Renal cortical epithelial cell (primary cell): ENCODE data around the gene C5orf58. TPM values are rescaled to one million over a fixed set of nuclear protein-coding genes. Genes with fewer than 3 reads are reported as not detected.
A peak's percentile ranks its signal among the peaks of the same experiment; 100 is the strongest.

Experiments
- DNase-seq: peaks from one replicate; pipeline ENCODE4 v3.0.0-alpha.2; 2011; ENCODE audit warnings: low read depth
- total RNA-seq: library from RNA; depleted of rRNA; stranded (reverse); fragments of >200 nt; gene quantifications from 2 replicates; pipeline ENCODE4 v1.2.3, GENCODE V29; 2014

C5orf58 gene
- total RNA-seq, result not detected in 2 replicates

GRCh38 chr5:170232786-170233185 lies at the start of gene C5orf58:
Gene C5orf58 (plus strand): TSS chr5:170232985. CDS start chr5:170234977, 1,992 bp downstream.
- no peak for DNase-seq

DNA sequence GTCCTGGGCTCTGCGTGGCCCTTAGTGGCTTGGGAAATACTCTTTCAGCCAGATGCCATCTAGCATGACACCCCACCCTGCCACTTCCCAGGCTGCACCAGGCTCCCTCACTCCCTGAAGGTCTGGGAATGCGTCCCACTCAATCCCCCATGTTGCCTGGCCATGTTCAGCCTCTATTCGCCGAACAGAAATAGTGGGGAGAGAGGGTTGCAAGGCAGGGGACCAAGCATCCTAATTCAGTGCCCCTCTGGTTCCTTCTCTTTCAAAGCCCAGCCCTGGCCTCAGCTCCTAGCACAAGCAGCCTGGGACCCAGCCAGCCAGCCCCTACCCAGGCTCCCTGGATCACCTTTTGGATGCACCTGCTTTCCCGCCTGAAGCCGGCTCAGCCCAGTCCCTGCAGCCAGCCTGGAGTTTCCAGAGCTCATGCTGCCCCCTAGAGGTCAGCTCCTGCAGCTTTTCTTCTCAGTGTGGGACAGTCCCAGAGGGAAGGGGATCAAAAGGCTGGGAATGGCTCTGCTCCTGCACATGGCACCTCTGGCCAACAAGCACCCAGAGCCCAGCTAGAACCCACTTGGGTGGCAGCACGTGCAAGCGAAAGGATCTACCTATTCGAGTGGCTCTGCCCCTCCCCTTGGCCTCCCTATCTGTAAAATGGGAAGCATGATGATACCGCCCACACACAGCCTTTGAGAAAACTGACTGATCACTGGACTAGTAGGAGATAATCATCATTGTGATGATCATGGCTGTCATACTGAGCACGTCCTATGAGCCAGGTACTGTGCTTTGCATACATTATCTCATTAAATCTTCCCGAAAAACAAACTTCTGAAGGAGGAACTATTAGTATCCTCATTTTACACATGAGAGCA lies 48.7 kb upstream of the C5orf58 start:
- DNase-seq, result peak; percentile 37

DNA sequence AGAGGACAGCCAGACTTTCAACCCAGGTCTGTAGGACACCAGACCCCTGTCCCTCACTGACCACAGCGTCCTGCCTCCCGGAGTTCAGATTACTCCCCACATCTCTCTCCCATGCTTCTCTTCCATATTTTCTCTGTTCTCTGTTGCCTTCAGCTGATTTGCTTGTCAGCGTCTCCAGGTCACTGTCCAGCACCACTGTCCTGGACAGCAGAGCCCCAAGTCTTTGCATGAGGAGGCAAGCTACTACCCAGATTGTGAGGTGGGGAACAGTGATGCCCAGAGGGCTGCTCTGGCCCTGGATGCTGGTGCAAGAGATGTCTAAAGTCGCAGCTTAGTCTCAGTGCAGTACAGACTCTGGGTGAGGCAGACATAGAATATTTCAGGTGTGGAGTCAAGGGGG lies 48.0 kb upstream of the C5orf58 start:
- DNase-seq, result no peak

GRCh38 chr5:170186156-170186555 lies 46.6 kb upstream of the C5orf58 start:
- no peak for DNase-seq

- no peak for DNase-seq
Measured at GRCh38 chr5:170186856-170187255, 45.9 kb upstream of the C5orf58 start.

- DNase-seq, result no peak
Measured at GRCh38 chr5:170190436-170191134, 42.2 kb upstream of the C5orf58 start.

DNA sequence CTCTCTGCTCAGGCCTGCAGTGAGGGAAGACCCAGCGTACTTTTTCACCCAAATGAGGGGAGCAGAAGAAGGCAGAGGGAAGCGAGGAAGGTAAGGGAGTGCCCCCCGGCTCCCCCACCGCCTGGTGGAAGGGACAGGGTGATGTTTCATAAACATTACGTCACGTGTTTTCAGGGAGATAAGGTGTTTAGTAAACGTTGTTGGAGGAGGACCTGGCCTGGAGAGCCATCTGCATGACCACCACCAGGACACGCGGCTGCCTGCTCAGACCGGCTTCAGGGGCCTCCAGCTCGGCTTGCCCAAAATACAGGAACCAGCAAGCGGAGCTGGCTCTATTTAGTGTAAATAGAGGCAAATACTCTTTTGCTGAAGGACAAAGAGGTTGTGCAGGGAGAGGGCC lies 40.0 kb upstream of the C5orf58 start:
- no peak for DNase-seq

GRCh38 chr5:170195961-170196360 lies 36.8 kb upstream of the C5orf58 start:
- DNase-seq, result no peak

DNA sequence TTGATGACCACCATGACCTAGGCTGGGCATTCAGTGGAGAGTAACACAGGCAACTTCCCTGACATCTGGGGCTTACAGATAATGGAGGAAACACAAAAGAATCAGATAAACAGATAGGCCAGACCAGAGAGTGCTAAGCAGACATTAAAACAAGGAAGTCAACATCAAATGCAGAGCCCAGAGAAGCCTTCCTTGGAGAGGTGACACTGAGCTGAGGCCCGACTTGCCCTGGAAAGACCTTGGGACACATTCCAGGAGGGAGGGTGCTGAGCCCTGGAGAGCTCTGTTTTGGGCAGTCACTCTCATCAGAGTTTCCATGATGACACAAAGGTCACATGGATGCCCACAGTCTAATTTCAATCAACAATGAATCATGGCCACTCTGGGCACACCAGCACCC lies 31.9 kb upstream of the C5orf58 start:
- DNase-seq, result no peak

- DNase-seq, result no peak
Measured at GRCh38 chr5:170201311-170201710, 31.5 kb upstream of the C5orf58 start.

- DNase-seq, result no peak
Measured at GRCh38 chr5:170202117-170202516, 30.7 kb upstream of the C5orf58 start.

DNA sequence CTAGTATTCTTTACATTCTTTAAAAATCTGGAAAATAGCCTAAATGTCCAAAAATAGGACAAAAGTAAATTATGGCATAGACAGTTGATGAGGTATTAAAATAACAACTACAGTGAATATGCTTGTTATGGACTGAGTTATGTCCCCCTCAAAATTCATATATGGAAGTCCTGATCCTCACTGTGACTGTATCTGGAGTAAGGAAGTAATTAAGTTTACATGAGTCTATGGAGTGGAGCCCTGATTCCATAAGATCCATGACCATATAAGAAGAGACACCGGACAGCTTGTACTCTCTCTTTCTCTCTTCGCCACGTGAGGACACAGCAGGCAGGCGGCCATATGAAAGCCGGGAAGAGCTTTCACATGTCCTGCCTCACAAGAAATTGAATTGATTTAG lies 28.6 kb upstream of the C5orf58 start:
- DNase-seq, result no peak

GRCh38 chr5:170206216-170206615 lies 26.6 kb upstream of the C5orf58 start:
- no peak for DNase-seq

- DNase-seq, result no peak
Measured at GRCh38 chr5:170206958-170207357, 25.8 kb upstream of the C5orf58 start.

GRCh38 chr5:170211575-170212334 lies 21.0 kb upstream of the C5orf58 start:
- peak; percentile 73 for DNase-seq

- DNase-seq, result peak; percentile 74
Measured at GRCh38 chr5:170216257-170216864, 16.4 kb upstream of the C5orf58 start.

DNA sequence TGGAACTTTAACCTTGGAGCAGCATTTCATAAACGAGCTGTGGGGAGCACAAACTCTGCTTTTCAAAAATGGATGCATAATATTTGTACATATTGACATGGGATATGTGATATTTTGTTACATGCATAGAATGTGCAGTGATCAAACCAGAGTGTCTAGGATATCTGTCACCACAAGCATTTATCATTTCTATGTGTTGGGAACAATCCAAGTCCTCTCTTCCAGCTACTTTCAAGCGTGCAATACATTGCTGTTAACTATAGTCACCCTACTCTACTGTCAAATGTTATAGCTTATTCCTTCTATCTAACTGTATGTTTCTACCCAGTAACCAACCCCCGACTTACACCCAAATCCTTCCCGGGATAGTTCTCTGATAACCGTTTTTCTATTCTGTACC lies 15.0 kb upstream of the C5orf58 start:
- no peak for DNase-seq

DNA sequence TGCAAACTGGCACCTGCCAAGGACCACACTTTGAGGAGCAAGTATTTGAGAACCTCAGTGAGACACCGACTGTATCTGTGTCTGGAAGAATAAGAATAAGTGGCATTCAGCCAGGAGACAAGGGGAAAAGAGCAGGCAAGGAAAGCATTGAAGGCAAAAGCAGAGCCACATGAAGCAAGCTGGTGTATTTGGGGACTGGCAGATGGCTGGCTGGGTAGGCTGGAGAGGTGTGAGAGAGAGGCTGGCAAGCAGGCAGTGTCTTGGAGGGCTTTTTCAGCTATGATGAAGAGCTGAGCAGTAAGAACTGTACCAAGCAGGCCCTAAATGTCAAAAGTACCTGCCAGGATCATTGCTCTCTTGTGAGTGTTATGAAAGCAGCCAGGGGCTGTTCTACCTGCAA lies 14.1 kb upstream of the C5orf58 start:
- DNase-seq, result no peak

- peak; percentile 89 for DNase-seq
Measured at GRCh38 chr5:170219615-170220014, 13.2 kb upstream of the C5orf58 start.

GRCh38 chr5:170220191-170220590 lies 12.6 kb upstream of the C5orf58 start:
- DNase-seq, result no peak

DNA sequence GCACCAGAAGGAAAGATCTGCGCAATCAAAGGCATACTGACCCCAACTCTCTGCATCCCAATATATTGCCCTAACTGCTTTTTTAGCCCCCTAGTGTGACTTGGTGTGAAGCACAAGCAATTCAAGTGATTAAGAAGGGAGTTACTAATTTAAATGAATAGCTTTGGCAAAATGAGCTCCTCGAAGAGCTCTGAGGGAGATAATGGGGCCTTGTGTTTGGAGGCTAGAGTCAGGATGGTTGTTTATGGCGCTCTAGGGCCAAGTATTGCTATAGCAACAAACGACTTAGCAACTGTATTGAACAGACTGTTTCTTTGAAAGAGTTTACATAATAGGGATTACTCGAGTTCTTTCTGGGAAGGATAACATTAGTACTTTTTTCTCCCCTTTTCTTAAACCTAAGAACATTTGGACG lies 11.5 kb upstream of the C5orf58 start:
- DNase-seq, result peak; percentile 42

GRCh38 chr5:170223360-170223759 lies 9.4 kb upstream of the C5orf58 start:
- DNase-seq, result no peak
